ENCODE data around the gene C10orf67. TPM values are rescaled to one million over a fixed set of nuclear protein-coding genes. Genes with fewer than 3 reads are reported as not detected.
A peak's percentile ranks its signal among the peaks of the same experiment; 100 is the strongest.

Gene C10orf67
- total and polyA plus RNA-seq, 2 experiments from 2014 or later = under 0.01 to 1.1 TPM

- WGBS, 2 experiments (ENCODE audit: low coverage in 1 of 2, low lambda C conversion rate in 2 of 2, missing lambda C conversion rate in 2 of 2) = 3 to 4% methylated on average over 53 to 81 of the region's 82 CpGs
- in situ Hi-C loops (cut with MboI) = no loop called here
- H2AFZ ChIP-seq = no peak overlapping the region
- H3K4me3 ChIP-seq = no peak overlapping the region
- H3K4me2 ChIP-seq (ENCODE audit: unreplicated experiment) = no peak overlapping the region
- TF ChIP-seq EZH2phosphoT487 (IDR thresholded peaks at IDR 0.05; ENCODE audit: insufficient read depth, low read depth) (no peak), EZH2 (IDR thresholded peaks at IDR 0.05; ENCODE audit: insufficient read depth, poor library complexity, severe bottlenecking) (peak; percentile 74)
- no peak overlapping the region for H3K9ac ChIP-seq
- H4K20me1 ChIP-seq (ENCODE audit: insufficient read depth) = no peaks in the 10 kb centered on the region
- H3K9me3 ChIP-seq (ENCODE audit: low read depth) = no peaks in the 10 kb centered on the region
- H3K9me2 ChIP-seq (ENCODE audit: insufficient read depth) = no peaks in the 10 kb centered on the region
- no peaks in the 10 kb centered on the region for H3F3A ChIP-seq (ENCODE audit: insufficient read depth)
- no peaks in the 10 kb centered on the region for H3K4me1 ChIP-seq (ENCODE audit: insufficient read depth)
- DNase-seq = no peak
- no peaks in the 10 kb centered on the region for H3K36me3 ChIP-seq (ENCODE audit: low read depth)
- H3K27ac ChIP-seq = no peak overlapping the region
- H3K79me2 ChIP-seq (ENCODE audit: insufficient read depth) = no peaks in the 10 kb centered on the region
- H3K27me3 ChIP-seq (replicated peaks; ENCODE audit: insufficient read depth) = peaks cover 47% of the 10 kb centered on the region
Observed at GRCh38 chr10:23173214-23174073, 171.2 kb downstream of the C10orf67 start.

- Histone ChIP-seq H3K27me3 (replicated peaks; ENCODE audit: insufficient read depth) (peaks cover 47% of the 10 kb centered on the region), H3K4me1 (ENCODE audit: insufficient read depth) (no peaks in the 10 kb centered on the region), H3F3A (ENCODE audit: insufficient read depth) (no peaks in the 10 kb centered on the region), H3K9ac (no peak overlapping the region), H3K9me2 (ENCODE audit: insufficient read depth) (no peaks in the 10 kb centered on the region), H2AFZ (no peak overlapping the region), H3K9me3 (ENCODE audit: low read depth) (no peaks in the 10 kb centered on the region), H3K4me2 (ENCODE audit: unreplicated experiment) (no peak overlapping the region), H3K4me3 (no peak overlapping the region), H3K36me3 (ENCODE audit: low read depth) (no peaks in the 10 kb centered on the region), H3K79me2 (ENCODE audit: insufficient read depth) (no peaks in the 10 kb centered on the region), H4K20me1 (ENCODE audit: insufficient read depth) (no peaks in the 10 kb centered on the region), H3K27ac (no peak overlapping the region)
- DNase-seq = no peak
- WGBS, 2 experiments (ENCODE audit: low coverage in 1 of 2, low lambda C conversion rate in 2 of 2, missing lambda C conversion rate in 2 of 2) = 2 to 3% methylated on average over 41 of the region's 41 CpGs
- in situ Hi-C loops (cut with MboI) = no loop called here
- no peak for TF ChIP-seq EZH2 (IDR thresholded peaks at IDR 0.05; ENCODE audit: insufficient read depth, poor library complexity, severe bottlenecking)
- no peak for TF ChIP-seq EZH2phosphoT487 (IDR thresholded peaks at IDR 0.05; ENCODE audit: insufficient read depth, low read depth)
Observed at GRCh38 chr10:23172429-23173213, 172.0 kb downstream of the C10orf67 start.

GRCh38 chr10:23171232-23171876 lies 173.2 kb downstream of the C10orf67 start:
- WGBS, 2 experiments (ENCODE audit: low coverage in 1 of 2, low lambda C conversion rate in 2 of 2, missing lambda C conversion rate in 2 of 2) = 20 to 22% methylated on average over 26 of the region's 26 CpGs
- Histone ChIP-seq H3K36me3 (ENCODE audit: low read depth) (no peaks in the 10 kb centered on the region), H3K4me2 (ENCODE audit: unreplicated experiment) (no peak overlapping the region), H3K79me2 (ENCODE audit: insufficient read depth) (no peaks in the 10 kb centered on the region), H3K27me3 (replicated peaks; ENCODE audit: insufficient read depth) (peaks cover 40% of the 10 kb centered on the region), H3K9me2 (ENCODE audit: insufficient read depth) (no peaks in the 10 kb centered on the region), H3K27ac (no peak overlapping the region), H3K9me3 (ENCODE audit: low read depth) (no peaks in the 10 kb centered on the region), H2AFZ (no peak overlapping the region), H3K4me3 (no peak overlapping the region), H3K4me1 (ENCODE audit: insufficient read depth) (no peaks in the 10 kb centered on the region), H3F3A (ENCODE audit: insufficient read depth) (no peaks in the 10 kb centered on the region), H4K20me1 (ENCODE audit: insufficient read depth) (no peaks in the 10 kb centered on the region), H3K9ac (no peak overlapping the region)
- peak; percentile 68 for DNase-seq
- TF ChIP-seq EZH2 (IDR thresholded peaks at IDR 0.05; ENCODE audit: insufficient read depth, poor library complexity, severe bottlenecking) (no peak), EZH2phosphoT487 (IDR thresholded peaks at IDR 0.05; ENCODE audit: insufficient read depth, low read depth) (no peak)
- in situ Hi-C loops (cut with MboI) = no loop called here

GRCh38 chr10:23158370-23158769 lies 186.2 kb downstream of the C10orf67 start:
- Histone ChIP-seq H3K36me3 (ENCODE audit: low read depth) (no peaks in the 10 kb centered on the region), H3K4me1 (ENCODE audit: insufficient read depth) (0 out of 2 replicates have a peak, but pooled peaks cover 6% of the 10 kb centered on the region), H3K4me3 (no peak overlapping the region), H3F3A (ENCODE audit: insufficient read depth) (no peaks in the 10 kb centered on the region), H4K20me1 (ENCODE audit: insufficient read depth) (no peaks in the 10 kb centered on the region), H3K9ac (no peak overlapping the region), H3K79me2 (ENCODE audit: insufficient read depth) (no peaks in the 10 kb centered on the region), H3K9me2 (ENCODE audit: insufficient read depth) (no peaks in the 10 kb centered on the region), H3K27ac (no peak overlapping the region), H2AFZ (no peak overlapping the region), H3K4me2 (ENCODE audit: unreplicated experiment) (peak overlapping the region; percentile 63), H3K27me3 (replicated peaks; ENCODE audit: insufficient read depth) (peaks cover 17% of the 10 kb centered on the region), H3K9me3 (ENCODE audit: low read depth) (no peaks in the 10 kb centered on the region)
- TF ChIP-seq EZH2phosphoT487 (IDR thresholded peaks at IDR 0.05; ENCODE audit: insufficient read depth, low read depth) = no peak
- TF ChIP-seq EZH2 (IDR thresholded peaks at IDR 0.05; ENCODE audit: insufficient read depth, poor library complexity, severe bottlenecking) = no peak
- WGBS, 2 experiments (ENCODE audit: low coverage in 1 of 2, low lambda C conversion rate in 2 of 2, missing lambda C conversion rate in 2 of 2) = 0 to 2% methylated on average over 5 of the region's 5 CpGs
- peak; percentile 73 for DNase-seq
- in situ Hi-C loops (cut with MboI) = no loop called here
